Caco-2 (cell line): ENCODE data around the gene ANGPTL5. TPM values are rescaled to one million over a fixed set of nuclear protein-coding genes. Genes with fewer than 3 reads are reported as not detected.

Experiments
- BruUV-seq: library from RNA; stranded (reverse); fragments of 400-500 nt; replicated peaks from 2 replicates; lab custom pipeline; 2021; lab: Mats Ljungman, UMichigan
- CTCF ChIA-PET: fragments of 300-600 bp; sonication (Branson Sonifier 250); formaldehyde crosslinking; loops from one replicate; lab custom pipeline; 2022; ENCODE audit warnings: antibody characterized with exemption; lab: Charles Lee
- POLR2A ChIA-PET: fragments of 300-600 bp; sonication (Branson Sonifier 250); formaldehyde crosslinking; loops from one replicate; lab custom pipeline; 2022; ENCODE audit warnings: antibody characterized with exemption; lab: Charles Lee
- DNase-seq, 2 experiments: peaks; one replicate each; pipeline versions ENCODE4 v3.0.0 to v3.0.0-alpha.2; 2020 to 2022
- H3K27me3 ChIP-seq: replicated peaks from 2 replicates; pipeline ENCODE4 v1.6.0; 2011; ENCODE audit warnings: low read length; ENCODE audit not compliant: control insufficient read depth, insufficient read depth
- H3K36me3 ChIP-seq: 2 replicates; pipeline ENCODE4 v1.5.1; 2011; ENCODE audit warnings: low read length; ENCODE audit not compliant: control insufficient read depth, insufficient read depth
- H3K4me1 ChIP-seq: fragments of 250-450 bp; sonication (Bioruptor Pico); 2 replicates; pipeline ENCODE4 v1.5.1; 2020; ENCODE audit warnings: mild to moderate bottlenecking
- H3K4me3 ChIP-seq: 2 replicates; pipeline ENCODE4 v1.5.1; 2011; ENCODE audit warnings: low read depth, mild to moderate bottlenecking, control low read depth, low read length
- H3K9me3 ChIP-seq: fragments of 250-450 bp; sonication (Bioruptor Pico); 2 replicates; pipeline ENCODE4 v1.5.1; 2020; ENCODE audit warnings: mild to moderate bottlenecking, moderate library complexity
- H3K27ac Mint-ChIP-seq: one replicate; pipeline ENCODE4 v1.8.0; 2022; ENCODE audit warnings: mixed read lengths; ENCODE audit not compliant: unreplicated experiment
- H3K27me3 Mint-ChIP-seq: one replicate; pipeline ENCODE4 v1.8.0; 2022; ENCODE audit warnings: mixed read lengths; ENCODE audit not compliant: insufficient read depth, unreplicated experiment
- H3K36me3 Mint-ChIP-seq: one replicate; pipeline ENCODE4 v1.8.0; 2022; ENCODE audit warnings: mild to moderate bottlenecking, mixed read lengths; ENCODE audit not compliant: insufficient read depth, unreplicated experiment
- H3K4me1 Mint-ChIP-seq: one replicate; pipeline ENCODE4 v1.8.0; 2022; ENCODE audit warnings: low read depth, mixed read lengths; ENCODE audit not compliant: unreplicated experiment
- H3K4me3 Mint-ChIP-seq: one replicate; pipeline ENCODE4 v1.8.0; 2022; ENCODE audit warnings: mild to moderate bottlenecking, moderate library complexity, mixed read lengths; ENCODE audit not compliant: unreplicated experiment
- H3K9me3 Mint-ChIP-seq: one replicate; pipeline ENCODE4 v1.8.0; 2022; ENCODE audit warnings: mixed read lengths; ENCODE audit not compliant: unreplicated experiment
- intact Hi-C: fragments of 100-400 bp; cut with micrococcal nuclease; formaldehyde crosslinking; loops from one replicate; pipeline ENCODE4 v1.10.0; 2022; ENCODE audit not compliant: unreplicated experiment
- total RNA-seq: library from RNA; stranded (reverse); gene quantifications from 2 replicates; pipeline ENCODE4 v1.2.3, GENCODE V29; 2022
- TF ChIP-seq, protein P1 (sequence below), 2 experiments: fragments of 200-600 bp in 1 of 2; IDR thresholded peaks; 1 replicate in 1 of 2; 2 replicates in 1 of 2; pipeline versions ENCODE4 v1.5.1 to v1.8.0; 2011 to 2022; ENCODE audit warnings: antibody characterized with exemption in 1 of 2, control low read depth in 1 of 2, inconsistent platforms in 1 of 2, low read depth in 1 of 2, low read length in 1 of 2, mild to moderate bottlenecking in 1 of 2, moderate library complexity in 1 of 2; ENCODE audit not compliant: insufficient read depth in 1 of 2, severe bottlenecking in 1 of 2, unreplicated experiment in 1 of 2

ANGPTL5 gene
- total RNA-seq, 1 experiment from 2014 or later, result not detected

DNA sequence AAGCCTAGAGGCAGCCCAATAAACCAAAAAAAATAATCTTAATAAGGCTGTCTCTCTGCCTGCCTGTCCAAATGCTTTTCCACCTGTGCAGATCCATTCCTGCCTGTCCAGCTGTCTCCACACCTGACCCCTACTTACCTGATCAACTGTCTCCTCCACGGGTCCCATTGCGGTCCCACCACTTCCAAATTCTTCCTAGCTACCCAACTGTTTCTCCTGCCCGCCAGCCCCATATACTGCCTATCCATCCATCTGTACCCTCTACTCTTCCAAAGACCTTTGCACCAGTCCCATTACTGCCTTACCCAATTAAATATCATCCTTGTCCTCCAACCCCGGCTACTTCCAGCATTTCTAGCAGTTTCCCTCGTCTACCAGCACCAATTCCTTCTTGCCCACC is 39.4 kb upstream of the ANGPTL5 start:
- peaks cover 11% of the 10 kb centered on the region for H3K4me1 Mint-ChIP-seq
- H3K4me3 Mint-ChIP-seq, result no peak overlapping the region
- TF ChIP-seq, protein P1, sequence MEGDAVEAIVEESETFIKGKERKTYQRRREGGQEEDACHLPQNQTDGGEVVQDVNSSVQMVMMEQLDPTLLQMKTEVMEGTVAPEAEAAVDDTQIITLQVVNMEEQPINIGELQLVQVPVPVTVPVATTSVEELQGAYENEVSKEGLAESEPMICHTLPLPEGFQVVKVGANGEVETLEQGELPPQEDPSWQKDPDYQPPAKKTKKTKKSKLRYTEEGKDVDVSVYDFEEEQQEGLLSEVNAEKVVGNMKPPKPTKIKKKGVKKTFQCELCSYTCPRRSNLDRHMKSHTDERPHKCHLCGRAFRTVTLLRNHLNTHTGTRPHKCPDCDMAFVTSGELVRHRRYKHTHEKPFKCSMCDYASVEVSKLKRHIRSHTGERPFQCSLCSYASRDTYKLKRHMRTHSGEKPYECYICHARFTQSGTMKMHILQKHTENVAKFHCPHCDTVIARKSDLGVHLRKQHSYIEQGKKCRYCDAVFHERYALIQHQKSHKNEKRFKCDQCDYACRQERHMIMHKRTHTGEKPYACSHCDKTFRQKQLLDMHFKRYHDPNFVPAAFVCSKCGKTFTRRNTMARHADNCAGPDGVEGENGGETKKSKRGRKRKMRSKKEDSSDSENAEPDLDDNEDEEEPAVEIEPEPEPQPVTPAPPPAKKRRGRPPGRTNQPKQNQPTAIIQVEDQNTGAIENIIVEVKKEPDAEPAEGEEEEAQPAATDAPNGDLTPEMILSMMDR (IDR thresholded peaks at IDR 0.05; ENCODE audit: insufficient read depth in 1 of 2, low read depth in 1 of 2, low read length in 1 of 2, severe bottlenecking in 1 of 2, unreplicated experiment in 1 of 2), result no peak
- no peak overlapping the region for H3K4me3 ChIP-seq
- H3K36me3 ChIP-seq, result no peaks in the 10 kb centered on the region
- no peaks in the 10 kb centered on the region for H3K9me3 ChIP-seq
- H3K27ac Mint-ChIP-seq, result no peak overlapping the region
- no peaks in the 10 kb centered on the region for H3K27me3 Mint-ChIP-seq
- H3K9me3 Mint-ChIP-seq, result no peaks in the 10 kb centered on the region
- no peaks in the 10 kb centered on the region for H3K27me3 ChIP-seq
- no peaks in the 10 kb centered on the region for H3K36me3 Mint-ChIP-seq
- POLR2A ChIA-PET, result no interaction called here
- CTCF ChIA-PET, result interaction anchor here (1.4 kb wide), 1 partner anchor 52 kb away, joined by 4 read pairs; no protein-coding TSS in a partner anchor
- intact Hi-C loops, result no loop called here
- H3K4me1 ChIP-seq, result peaks cover 9% of the 10 kb centered on the region
- no TSS peak for BruUV-seq
- no peak for DNase-seq

DNA sequence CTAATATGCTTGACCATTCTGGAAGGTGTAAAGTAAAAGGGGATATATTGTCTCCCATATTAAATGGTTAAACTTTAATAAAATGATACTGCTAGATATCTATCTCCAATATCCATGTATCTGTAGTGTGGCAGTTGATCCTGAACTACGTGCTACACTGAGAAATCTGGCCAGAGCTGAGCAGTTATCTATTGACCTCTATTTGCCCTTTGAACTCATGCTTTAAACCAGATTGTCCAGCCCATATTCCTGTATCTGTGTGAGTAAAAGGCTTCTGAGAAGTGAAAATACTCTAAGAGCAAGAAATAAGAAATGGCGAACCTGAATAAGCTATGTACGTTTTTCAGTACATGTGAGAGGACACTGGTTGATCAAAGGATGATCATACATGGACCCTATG is 39.0 kb upstream of the ANGPTL5 start:
- ChIA-PET CTCF (interaction anchor here (0.6 to 1.4 kb wide), 2 partner anchors 41 to 52 kb away, joined by 3 to 4 read pairs; partner anchors contain the start of gene CEP126), POLR2A (no interaction called here)
- no peak overlapping the region for H3K27ac Mint-ChIP-seq
- intact Hi-C loops, result no loop called here
- no peak for DNase-seq
- H3K4me1 Mint-ChIP-seq, result peaks cover 11% of the 10 kb centered on the region
- H3K27me3 Mint-ChIP-seq, result no peaks in the 10 kb centered on the region
- Histone ChIP-seq H3K27me3 (no peaks in the 10 kb centered on the region), H3K9me3 (no peaks in the 10 kb centered on the region), H3K4me3 (no peak overlapping the region), H3K36me3 (no peaks in the 10 kb centered on the region), H3K4me1 (peaks cover 9% of the 10 kb centered on the region)
- TF ChIP-seq, protein P1 (IDR thresholded peaks at IDR 0.05; ENCODE audit: insufficient read depth in 1 of 2, low read depth in 1 of 2, low read length in 1 of 2, severe bottlenecking in 1 of 2, unreplicated experiment in 1 of 2), result no peak
- no peaks in the 10 kb centered on the region for H3K36me3 Mint-ChIP-seq
- no peaks in the 10 kb centered on the region for H3K9me3 Mint-ChIP-seq
- H3K4me3 Mint-ChIP-seq, result no peak overlapping the region
- BruUV-seq, result no TSS peak

DNA sequence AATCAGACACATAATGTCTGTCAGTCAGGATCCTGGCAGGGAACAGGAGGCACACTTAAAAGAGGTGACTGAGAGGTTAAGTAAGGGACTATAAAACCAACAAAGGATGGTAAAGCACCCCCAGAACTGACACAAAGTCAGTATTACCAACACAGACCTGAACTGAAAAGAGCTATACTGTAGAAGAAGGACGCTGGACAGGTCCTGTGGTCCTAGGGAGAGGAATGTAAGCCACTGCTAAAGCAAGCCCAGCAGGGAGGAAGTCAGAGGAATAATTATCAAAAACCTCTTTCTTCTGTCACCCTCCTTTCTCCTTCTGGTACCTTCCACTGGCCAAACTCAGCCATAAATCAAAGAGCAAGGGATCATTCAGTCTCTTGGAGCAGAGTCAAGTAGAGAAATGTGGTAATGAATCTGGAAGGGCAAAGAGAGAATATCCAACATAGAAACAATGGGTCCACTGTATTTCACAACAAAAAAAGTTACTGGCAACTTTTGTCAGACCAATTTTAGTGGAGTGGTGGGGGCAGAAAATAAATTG is 33.4 kb upstream of the ANGPTL5 start:
- ChIA-PET CTCF (no interaction called here), POLR2A (no interaction called here)
- intact Hi-C loops, result loop anchor here (5.0 kb wide), 1 partner anchor 32 kb away; the partner anchor contains the start of genes ANGPTL5 and CEP126
- Histone ChIP-seq H3K36me3 (no peaks in the 10 kb centered on the region), H3K27me3 (no peaks in the 10 kb centered on the region), H3K9me3 (no peaks in the 10 kb centered on the region), H3K4me3 (no peak overlapping the region), H3K4me1 (no peaks in the 10 kb centered on the region)
- BruUV-seq, result no TSS peak
- H3K4me1 Mint-ChIP-seq, result peaks cover 7% of the 10 kb centered on the region
- no peaks in the 10 kb centered on the region for H3K9me3 Mint-ChIP-seq
- no peak overlapping the region for H3K4me3 Mint-ChIP-seq
- no peak overlapping the region for H3K27ac Mint-ChIP-seq
- no peaks in the 10 kb centered on the region for H3K36me3 Mint-ChIP-seq
- no peak for DNase-seq
- TF ChIP-seq, protein P1 (IDR thresholded peaks at IDR 0.05; ENCODE audit: insufficient read depth in 1 of 2, low read depth in 1 of 2, low read length in 1 of 2, severe bottlenecking in 1 of 2, unreplicated experiment in 1 of 2), result no peak
- H3K27me3 Mint-ChIP-seq, result no peaks in the 10 kb centered on the region
